HCT116 (cell line): ENCODE measurements around the gene FTCD. TPM values are rescaled to one million over a fixed set of nuclear protein-coding genes. Genes with fewer than 3 reads are reported as not detected.

Experiments
- ATAC-seq: fragments of 200-7000 bp; cut with Tn5 transposase; 2 replicates; pipeline ENCODE4 v1.9.1; 2020; ENCODE audit warnings: mild to moderate bottlenecking, moderate library complexity
- BruUV-seq: library from RNA; stranded (reverse); fragments of 400-500 nt; replicated peaks from 2 replicates; lab custom pipeline; 2021; lab: Mats Ljungman, UMichigan
- CTCF ChIA-PET: fragments of 300-600 bp; sonication (Branson Sonifier 250); formaldehyde crosslinking; loops from one replicate; lab custom pipeline; 2021; ENCODE audit warnings: antibody characterized with exemption; lab: Charles Lee
- POLR2A ChIA-PET: fragments of 300-600, 350-600 bp; sonication (Branson Sonifier 250); formaldehyde crosslinking; loops from one replicate; lab custom pipeline; 2021; ENCODE audit warnings: antibody characterized with exemption; lab: Charles Lee
- RAD21 ChIA-PET, 2 experiments: fragments of 300-600 bp; sonication (Branson Sonifier 250); formaldehyde crosslinking; loops; one replicate each; lab custom pipeline; 2023; ENCODE audit warnings: low total read pairs in 2 of 2; ENCODE audit not compliant: uncharacterized antibody in 2 of 2, unreplicated experiment in 2 of 2, low non-redundant PET in 1 of 2; lab: Charles Lee
- DNase-seq: peaks from one replicate; pipeline ENCODE4 v3.0.0-alpha.2; 2010; ENCODE audit warnings: low read depth, low spot score
- H2AFZ ChIP-seq: fragments of 200-600 bp; shearing (Covaris generic), sonication (generic); 2 replicates; pipeline ENCODE4 v1.6.1; 2017; ENCODE audit warnings: low read depth, mixed run types, mixed read lengths, antibody characterized with exemption, low read length; ENCODE audit not compliant: poor library complexity, severe bottlenecking
- H3K27ac ChIP-seq: 2 replicates; pipeline ENCODE4 v1.5.1; 2012; ENCODE audit warnings: low read depth, low read length
- H3K27me3 ChIP-seq: fragments of 200-600 bp; sonication (generic); 2 replicates; pipeline ENCODE4 v1.6.1; 2016; ENCODE audit warnings: mixed run types, low read length, mixed read lengths; ENCODE audit not compliant: insufficient read depth
- H3K36me3 ChIP-seq, 2 experiments: fragments of 200-500 bp in 1 of 2; fragments of 200-600 bp in 1 of 2; sonication (Bioruptor generic) in 1 of 2; sonication (generic) in 1 of 2; 2 replicates each; pipeline versions ENCODE4 v1.5.1 to v1.6.1; 2014 to 2016; ENCODE audit warnings: low read length in 2 of 2, inconsistent platforms in 1 of 2, mixed read lengths in 1 of 2, mixed run types in 1 of 2; ENCODE audit not compliant: insufficient read depth in 2 of 2, control insufficient read depth in 1 of 2
- H3K4me1 ChIP-seq, 2 experiments: fragments of 200-600 bp in 1 of 2; sonication (generic) in 1 of 2; 2 replicates each; pipeline versions ENCODE4 v1.5.1 to v1.6.1; 2012 to 2017; ENCODE audit warnings: low read length in 2 of 2, inconsistent platforms in 1 of 2, mild to moderate bottlenecking in 1 of 2, mixed read lengths in 1 of 2, mixed run types in 1 of 2, moderate library complexity in 1 of 2; ENCODE audit not compliant: insufficient read depth in 2 of 2, control insufficient read depth in 1 of 2
- H3K4me2 ChIP-seq: fragments of 200-600 bp; sonication (generic); 2 replicates; pipeline ENCODE4 v1.6.1; 2017; ENCODE audit warnings: mixed run types, low read length, mixed read lengths
- H3K4me3 ChIP-seq, 2 experiments: fragments of 200-600 bp in 1 of 2; sonication (generic) in 1 of 2; replicated peaks in 1 of 2; 2 replicates each; pipeline ENCODE4 v1.5.1; 2011 to 2016; ENCODE audit warnings: low read length in 2 of 2, control low read depth in 1 of 2, low read depth in 1 of 2, mild to moderate bottlenecking in 1 of 2, mixed read lengths in 1 of 2, mixed run types in 1 of 2
- H3K79me2 ChIP-seq: fragments of 200-600 bp; sonication (generic); 2 replicates; pipeline ENCODE4 v1.6.1; 2017; ENCODE audit warnings: mild to moderate bottlenecking, mixed run types, low read length, moderate library complexity, mixed read lengths; ENCODE audit not compliant: insufficient read depth
- H3K9ac ChIP-seq: fragments of 200-600 bp; sonication (generic); 2 replicates; pipeline ENCODE4 v1.6.1; 2016; ENCODE audit warnings: low read length, mixed read lengths
- H3K9me2 ChIP-seq: fragments of 200-600 bp; sonication (generic), shearing (Covaris generic); 2 replicates; pipeline ENCODE4 v1.6.1; 2017; ENCODE audit warnings: mixed run types, mild to moderate bottlenecking, moderate library complexity; ENCODE audit not compliant: insufficient read depth
- H3K9me3 ChIP-seq, 2 experiments: fragments of 200-500 bp in 1 of 2; fragments of 200-600 bp in 1 of 2; sonication (Bioruptor generic) in 1 of 2; sonication (generic) in 1 of 2; 2 replicates each; pipeline ENCODE4 v1.6.1; 2014 to 2017; ENCODE audit warnings: low read length in 2 of 2, mixed read lengths in 2 of 2, inconsistent platforms in 1 of 2, low read depth in 1 of 2, mild to moderate bottlenecking in 1 of 2, mixed run types in 1 of 2, moderate library complexity in 1 of 2; ENCODE audit not compliant: control insufficient read depth in 1 of 2, insufficient read depth in 1 of 2
- H4K20me1 ChIP-seq: fragments of 200-600 bp; sonication (generic), shearing (Covaris generic); 2 replicates; pipeline ENCODE4 v1.6.1; 2017; ENCODE audit warnings: mixed run types, mild to moderate bottlenecking, moderate library complexity; ENCODE audit not compliant: insufficient read depth
- ELF1 ChIP-seq: IDR thresholded peaks from 2 replicates; pipeline ENCODE4 v1.6.1; 2012; ENCODE audit warnings: low read depth, borderline replicate concordance
- MAX ChIP-seq: IDR thresholded peaks from 2 replicates; pipeline ENCODE4 v1.6.1; 2012
- ZBTB33 ChIP-seq: IDR thresholded peaks from 2 replicates; pipeline ENCODE4 v1.6.1; 2011; ENCODE audit warnings: mild to moderate bottlenecking, low read length, moderate library complexity; ENCODE audit not compliant: insufficient replicate concordance; ENCODE audit errors: extremely low read depth
- ZFX ChIP-seq: fragments of 450-650 bp; IDR thresholded peaks from 2 replicates; pipeline ENCODE4 v1.6.1; 2017
- intact Hi-C: fragments of 100-400 bp; cut with micrococcal nuclease; formaldehyde crosslinking; loops from 2 replicates; pipeline ENCODE4 v1.10.0; 2022
- total RNA-seq: library from RNA; stranded (reverse); gene quantifications from one replicate; pipeline ENCODE4 v1.2.1, GENCODE V29; 2021; ENCODE audit not compliant: unreplicated experiment
- TF ChIP-seq, protein P1 (sequence below): IDR thresholded peaks from 2 replicates; pipeline ENCODE4 v1.6.1; 2012

FTCD gene
- total RNA-seq, 1 experiment from 2014 or later, result 2.5 TPM

- RAD21 ChIA-PET, result no interaction called here
- H3K36me3 ChIP-seq, result peaks cover 0 to 4% of the 10 kb centered on the region in 2 experiments; a peak in 1 of 4 replicates
- no peaks in the 10 kb centered on the region for H3K9me2 ChIP-seq
- intact Hi-C loops, result no loop called here
- ATAC-seq, result no peak
- H3K9me3 ChIP-seq, result no peaks in the 10 kb centered on the region
- no peaks in the 10 kb centered on the region for H4K20me1 ChIP-seq
- no peaks in the 10 kb centered on the region for H3K79me2 ChIP-seq
- no peak overlapping the region for H2AFZ ChIP-seq
- no peak overlapping the region for H3K27ac ChIP-seq
- no peaks in the 10 kb centered on the region for H3K27me3 ChIP-seq
- CTCF ChIA-PET, result no interaction called here
- POLR2A ChIA-PET, result no interaction called here
- no peak for DNase-seq
- peaks cover 14 to 19% of the 10 kb centered on the region in 2 experiments for H3K4me1 ChIP-seq
- H3K9ac ChIP-seq, result no peak overlapping the region
- no peak overlapping the region for H3K4me2 ChIP-seq
- H3K4me3 ChIP-seq, result no peak overlapping the region
- TF ChIP-seq ZFX (no peak), ZBTB33 (no peak), MAX (no peak), ELF1 (no peak)
- TF ChIP-seq, protein P1, sequence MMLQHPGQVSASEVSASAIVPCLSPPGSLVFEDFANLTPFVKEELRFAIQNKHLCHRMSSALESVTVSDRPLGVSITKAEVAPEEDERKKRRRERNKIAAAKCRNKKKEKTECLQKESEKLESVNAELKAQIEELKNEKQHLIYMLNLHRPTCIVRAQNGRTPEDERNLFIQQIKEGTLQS, result no peak
- no TSS peak for BruUV-seq
These were observed 36.6 kb upstream of the FTCD start for GRCh38 chr21:46191686-46192575.
